HepG2 (cell line): ENCODE results near the gene TBC1D22A. TPM values are rescaled to one million over a fixed set of nuclear protein-coding genes. Genes with fewer than 3 reads are reported as not detected.
A peak's percentile ranks its signal among the peaks of the same experiment; 100 is the strongest.

Experiments used
- HMGA1 ChIP-seq: sonication (generic); formaldehyde crosslinking; conservative IDR thresholded peaks from 2 replicates; pipeline ENCODE4 v1.4.0; 2020; ENCODE audit warnings: missing genetic modification reagents
- NR2F6 ChIP-seq, 2 experiments: IDR thresholded peaks; 2 replicates each; pipeline ENCODE4 v1.6.1; 2016; ENCODE audit warnings: antibody characterized with exemption in 1 of 2, mild to moderate bottlenecking in 1 of 2
- SRY ChIP-seq: sonication (generic); formaldehyde crosslinking; IDR thresholded peaks from 2 replicates; pipeline ENCODE4 v1.8.0; 2022; ENCODE audit warnings: mild to moderate bottlenecking, missing genetic modification reagents
- ZBTB40 ChIP-seq, 2 experiments: fragments of 450-650 bp in 1 of 2; sonication (generic) in 1 of 2; formaldehyde crosslinking in 1 of 2; IDR thresholded peaks; 2 replicates each; pipeline versions ENCODE4 v1.6.1 to v1.8.0; 2016 to 2022; ENCODE audit warnings: antibody characterized with exemption in 1 of 2, mild to moderate bottlenecking in 1 of 2, missing genetic modification reagents in 1 of 2
- ZNF18 ChIP-seq: sonication (generic); formaldehyde crosslinking; IDR thresholded peaks from 2 replicates; pipeline ENCODE4 v1.8.0; 2022; ENCODE audit warnings: mild to moderate bottlenecking, missing genetic modification reagents; ENCODE audit not compliant: insufficient replicate concordance
- ZNF34 ChIP-seq: sonication (generic); formaldehyde crosslinking; IDR thresholded peaks from 2 replicates; pipeline ENCODE4 v1.4.0; 2020; ENCODE audit warnings: mild to moderate bottlenecking, missing genetic modification reagents, borderline replicate concordance
- ZNF800 ChIP-seq: sonication (generic); formaldehyde crosslinking; IDR thresholded peaks from 2 replicates; pipeline ENCODE4 v1.4.0; 2020; ENCODE audit warnings: missing genetic modification reagents
- polyA plus RNA-seq, 8 experiments: library from polyadenylated mRNA; depleted of rRNA in 3 of 8; stranded (reverse) in 7 of 8; unstranded in 1 of 8; fragments of >200 nt; fragmentation: Illumina TruSeq in 4 of 8; extraction: Trizol in 4 of 8; gene quantifications; 2 replicates each; pipeline versions ENCODE4 v1.2.1 to v1.2.3, GENCODE V29; 2011 to 2016; ENCODE audit warnings: low read depth in 4 of 8, missing spikeins in 1 of 8, mixed read lengths in 1 of 8; ENCODE audit not compliant: insufficient read depth in 1 of 8
- total RNA-seq, 5 experiments: library from RNA; depleted of rRNA; stranded (reverse); fragments of >200 nt; fragmentation: Illumina TruSeq; extraction: Trizol; gene quantifications; 2 replicates each; pipeline ENCODE4 v1.2.3, GENCODE V29; 2016; ENCODE audit warnings: low read depth in 1 of 5
- TF ChIP-seq, protein P1 (sequence below): fragments of 450-650 bp; IDR thresholded peaks from 2 replicates; pipeline ENCODE4 v1.6.1; 2017; ENCODE audit warnings: mild to moderate bottlenecking

The TBC1D22A gene
- total and polyA plus RNA-seq, 2 of the 13 experiments (the other 11 are each of a cell fraction or from before 2014, with no cell fraction given), result 17.3 to 18.0 TPM

- TF ChIP-seq ZNF18 (no peak), HMGA1 (no peak), SRY (CRISPR knock-in tag) (no peak), ZNF800 (CRISPR knock-in tag) (no peak), NR2F6 (IDR thresholded peaks at IDR 0.05) (no peak; the same call in 1 of the 2 replicates), NR2F6 (CRISPR knock-in tag; IDR thresholded peaks at IDR 0.05) (peak; percentile 21; the same call in 1 of the 2 replicates), ZBTB40 (IDR thresholded peaks at IDR 0.05) (no peak), ZBTB40 (CRISPR knock-in tag; IDR thresholded peaks at IDR 0.05) (no peak), ZNF34 (no peak)
- TF ChIP-seq, protein P1, sequence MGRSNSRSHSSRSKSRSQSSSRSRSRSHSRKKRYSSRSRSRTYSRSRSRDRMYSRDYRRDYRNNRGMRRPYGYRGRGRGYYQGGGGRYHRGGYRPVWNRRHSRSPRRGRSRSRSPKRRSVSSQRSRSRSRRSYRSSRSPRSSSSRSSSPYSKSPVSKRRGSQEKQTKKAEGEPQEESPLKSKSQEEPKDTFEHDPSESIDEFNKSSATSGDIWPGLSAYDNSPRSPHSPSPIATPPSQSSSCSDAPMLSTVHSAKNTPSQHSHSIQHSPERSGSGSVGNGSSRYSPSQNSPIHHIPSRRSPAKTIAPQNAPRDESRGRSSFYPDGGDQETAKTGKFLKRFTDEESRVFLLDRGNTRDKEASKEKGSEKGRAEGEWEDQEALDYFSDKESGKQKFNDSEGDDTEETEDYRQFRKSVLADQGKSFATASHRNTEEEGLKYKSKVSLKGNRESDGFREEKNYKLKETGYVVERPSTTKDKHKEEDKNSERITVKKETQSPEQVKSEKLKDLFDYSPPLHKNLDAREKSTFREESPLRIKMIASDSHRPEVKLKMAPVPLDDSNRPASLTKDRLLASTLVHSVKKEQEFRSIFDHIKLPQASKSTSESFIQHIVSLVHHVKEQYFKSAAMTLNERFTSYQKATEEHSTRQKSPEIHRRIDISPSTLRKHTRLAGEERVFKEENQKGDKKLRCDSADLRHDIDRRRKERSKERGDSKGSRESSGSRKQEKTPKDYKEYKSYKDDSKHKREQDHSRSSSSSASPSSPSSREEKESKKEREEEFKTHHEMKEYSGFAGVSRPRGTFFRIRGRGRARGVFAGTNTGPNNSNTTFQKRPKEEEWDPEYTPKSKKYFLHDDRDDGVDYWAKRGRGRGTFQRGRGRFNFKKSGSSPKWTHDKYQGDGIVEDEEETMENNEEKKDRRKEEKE, result no peak
These were observed 40.8 kb downstream of the TBC1D22A start (continued) for GRCh38 chr22:46803031-46803880.
